Ammon's horn (tissue), 1 donor: ENCODE data around the gene COL4A1.

ENCODE experiments used
- DNase-seq: peaks from one replicate; pipeline ENCODE4 v3.0.0-alpha.2; 2016; ENCODE audit warnings: low spot score

Gene COL4A1

DNA sequence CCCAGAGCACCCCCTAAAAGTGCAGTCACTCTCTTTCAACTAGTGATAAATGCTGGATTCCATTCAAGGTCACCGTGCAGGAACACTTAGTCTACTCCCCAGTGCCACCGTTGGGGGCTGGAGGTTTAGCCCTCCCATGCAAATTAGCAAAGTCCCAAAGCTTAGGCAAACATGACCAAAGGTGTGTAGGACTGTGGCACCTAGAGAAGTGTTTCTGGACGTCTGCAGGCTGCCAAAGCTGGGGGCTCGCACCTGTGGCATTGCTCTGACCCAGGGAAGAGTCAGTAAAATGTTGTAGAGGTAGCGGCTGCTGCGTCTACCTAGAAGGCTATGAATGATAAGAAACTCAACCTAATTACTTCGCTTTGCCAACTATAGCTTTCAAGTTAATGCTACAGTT is 13.9 kb downstream of the COL4A1 start:
- no peak for DNase-seq

DNA sequence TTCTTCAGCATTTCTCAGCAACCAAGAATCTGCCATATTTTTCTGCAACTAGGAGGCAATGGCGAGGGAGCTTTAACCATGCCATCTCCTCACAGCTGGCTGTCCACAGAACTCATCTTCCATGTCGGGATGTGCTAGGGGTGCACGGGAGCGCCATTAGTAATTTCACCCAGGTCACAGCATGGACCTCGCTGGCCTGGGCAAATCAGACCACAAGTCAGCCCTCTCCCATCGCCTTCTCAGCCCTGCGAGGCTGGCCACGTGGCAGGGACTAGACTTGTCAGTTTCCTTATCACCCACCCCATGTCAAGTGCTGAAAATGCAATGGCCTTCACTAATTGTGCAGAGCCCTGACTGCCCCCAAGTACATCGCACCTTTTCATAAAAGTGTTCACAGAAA is 15.7 kb downstream of the COL4A1 start:
- no peak for DNase-seq

DNA sequence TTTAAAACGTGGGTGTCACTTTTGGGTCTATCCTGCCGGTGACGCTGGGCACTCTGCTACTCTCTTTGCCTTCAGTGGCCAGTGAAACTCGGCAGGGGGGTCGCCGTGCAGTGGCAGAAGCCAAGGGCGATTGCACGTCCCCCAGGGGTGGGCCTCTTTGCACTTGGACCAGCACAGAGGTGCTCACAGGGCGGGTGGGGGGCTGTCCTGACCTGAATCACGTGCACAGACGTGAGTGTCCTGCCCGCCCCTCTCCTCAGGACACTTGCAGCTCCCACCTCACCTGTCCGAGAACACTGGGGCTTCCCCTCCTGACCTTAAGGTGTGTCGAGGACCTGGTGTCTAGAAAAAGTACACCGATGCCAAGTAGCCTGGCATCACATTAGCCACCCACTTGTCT is 16.1 kb downstream of the COL4A1 start:
- DNase-seq = no peak

- DNase-seq = no peak
These were observed 16.8 kb downstream of the COL4A1 start for GRCh38 chr13:110290153-110290552.

GRCh38 chr13:110289661-110290060 is 17.3 kb downstream of the COL4A1 start:
- no peak for DNase-seq

GRCh38 chr13:110289174-110289573 is 17.8 kb downstream of the COL4A1 start:
- DNase-seq = no peak

GRCh38 chr13:110286833-110287819 is 19.8 kb downstream of the COL4A1 start:
- no peak for DNase-seq

- DNase-seq = no peak
These were observed 20.7 kb downstream of the COL4A1 start for GRCh38 chr13:110285991-110286832.

DNA sequence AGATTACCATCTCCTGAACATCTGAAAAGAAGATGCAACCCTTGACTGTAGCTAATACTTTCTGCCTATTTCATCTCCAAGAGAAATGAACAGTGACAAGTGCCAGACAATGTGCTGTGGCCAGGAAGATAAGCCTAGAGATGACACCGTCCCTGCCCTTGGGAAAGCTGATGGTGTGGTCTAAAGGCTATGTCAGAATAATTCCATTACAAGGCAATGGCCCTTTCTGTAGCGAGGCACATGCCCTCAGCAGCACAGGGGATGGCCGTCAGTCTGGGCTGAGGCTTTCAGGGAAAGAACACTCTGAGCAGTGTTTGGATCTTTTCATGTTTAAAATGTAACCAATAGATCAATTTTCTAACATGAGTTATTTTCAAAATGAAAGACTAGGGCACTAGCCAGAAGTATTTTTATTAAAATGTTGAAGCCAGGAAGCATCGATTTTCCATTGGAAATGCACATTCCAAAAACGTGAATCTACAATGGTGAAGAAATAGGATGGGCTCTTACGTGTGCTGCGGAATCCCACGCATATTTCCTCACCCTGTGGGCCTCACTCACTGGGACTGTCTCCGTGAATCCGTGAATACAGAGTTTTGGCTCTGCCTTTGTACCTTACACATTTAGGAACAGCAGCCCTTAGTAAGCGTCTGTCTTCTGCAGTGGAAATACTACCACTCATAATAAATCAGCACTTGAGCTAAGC is 22.0 kb downstream of the COL4A1 start:
- no peak for DNase-seq

GRCh38 chr13:110283736-110284517 is 23.0 kb downstream of the COL4A1 start:
- no peak for DNase-seq

GRCh38 chr13:110282316-110282841 is 24.6 kb downstream of the COL4A1 start:
- no peak for DNase-seq

GRCh38 chr13:110281736-110282135 is 25.2 kb downstream of the COL4A1 start:
- no peak for DNase-seq

DNA sequence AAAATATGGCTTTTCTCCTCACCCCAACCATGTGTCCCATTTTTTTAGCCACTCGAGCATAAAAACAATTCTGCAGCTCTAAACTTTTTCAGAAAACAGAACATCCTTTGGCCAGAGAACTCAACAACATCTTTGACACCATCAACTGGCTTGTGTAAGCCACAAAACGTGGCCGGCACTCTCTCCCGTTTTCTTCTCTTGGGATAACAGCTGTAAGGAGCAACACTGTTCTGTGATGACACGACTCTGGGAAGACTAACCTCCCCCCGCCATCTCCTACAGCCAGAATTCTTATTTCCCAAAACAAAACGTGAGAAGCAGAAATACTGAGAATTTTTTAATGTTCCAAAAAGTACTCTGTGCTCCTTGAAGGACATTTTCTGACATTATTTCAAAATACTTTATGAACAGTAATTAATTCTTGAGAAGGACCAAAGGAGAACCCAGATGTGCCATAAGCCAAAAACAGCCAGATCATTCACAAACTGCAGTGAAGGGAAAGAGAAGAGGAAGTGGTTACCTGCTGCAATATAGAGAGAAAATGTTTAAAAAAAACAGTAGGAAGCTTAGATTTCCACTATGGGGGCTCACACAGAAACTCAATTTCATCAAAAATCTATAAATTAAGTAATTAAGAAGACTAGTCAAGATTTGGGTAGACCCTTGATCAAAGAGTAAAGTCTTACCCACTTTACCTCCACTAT is 25.8 kb downstream of the COL4A1 start:
- DNase-seq = no peak

- no peak for DNase-seq
These were observed 26.6 kb downstream of the COL4A1 start for GRCh38 chr13:110280231-110280813.

- DNase-seq = no peak
These were observed 27.3 kb downstream of the COL4A1 start for GRCh38 chr13:110279684-110280083.

GRCh38 chr13:110278859-110279258 is 28.1 kb downstream of the COL4A1 start:
- no peak for DNase-seq

DNA sequence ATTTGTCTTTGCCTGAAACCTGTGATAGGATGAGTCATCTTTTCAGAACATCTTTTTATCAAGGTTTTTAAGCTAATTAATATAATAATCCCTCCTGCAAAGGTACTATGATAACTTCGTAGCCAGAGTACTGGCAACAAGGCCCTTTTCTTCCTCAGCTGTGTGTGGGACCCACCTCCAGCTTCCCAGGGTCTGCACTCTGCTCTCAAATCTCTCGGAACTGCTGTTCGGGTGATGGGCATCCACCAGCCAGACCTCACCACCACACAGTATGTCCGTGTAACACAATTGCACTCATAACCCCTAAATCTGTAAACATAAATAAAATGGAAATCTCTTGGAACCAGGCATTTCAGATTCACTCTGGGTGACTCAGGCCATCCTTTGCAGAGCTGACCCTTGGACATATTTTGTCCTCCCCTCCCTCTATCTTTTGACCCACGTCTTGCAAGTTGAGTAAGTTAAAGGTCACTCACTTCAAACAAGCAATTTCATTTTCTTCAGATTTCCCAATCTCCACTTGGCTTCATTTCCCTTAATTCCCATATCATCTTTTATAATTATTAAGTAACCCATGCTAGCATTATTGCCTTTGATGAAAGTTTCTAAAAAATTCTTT is 29.5 kb downstream of the COL4A1 start:
- DNase-seq = no peak

DNA sequence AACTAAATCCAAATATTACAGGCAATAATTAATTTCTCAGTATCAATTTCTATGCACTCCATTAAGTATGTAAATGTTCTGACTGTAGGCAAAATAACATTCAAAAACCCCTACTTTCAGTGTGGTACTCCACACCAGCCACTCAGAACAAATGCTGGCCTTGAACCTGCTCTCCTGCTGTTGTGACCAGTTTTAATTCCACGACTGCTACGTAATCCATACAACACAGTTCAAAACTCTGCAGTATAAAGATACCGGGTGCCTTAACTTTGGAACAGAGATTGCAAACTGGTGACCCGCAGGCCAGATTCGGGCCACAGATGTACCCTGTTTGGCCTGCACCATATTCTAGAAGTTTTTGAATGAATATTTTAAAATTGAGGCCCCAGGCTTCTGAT is 30.4 kb downstream of the COL4A1 start:
- DNase-seq = no peak

DNA sequence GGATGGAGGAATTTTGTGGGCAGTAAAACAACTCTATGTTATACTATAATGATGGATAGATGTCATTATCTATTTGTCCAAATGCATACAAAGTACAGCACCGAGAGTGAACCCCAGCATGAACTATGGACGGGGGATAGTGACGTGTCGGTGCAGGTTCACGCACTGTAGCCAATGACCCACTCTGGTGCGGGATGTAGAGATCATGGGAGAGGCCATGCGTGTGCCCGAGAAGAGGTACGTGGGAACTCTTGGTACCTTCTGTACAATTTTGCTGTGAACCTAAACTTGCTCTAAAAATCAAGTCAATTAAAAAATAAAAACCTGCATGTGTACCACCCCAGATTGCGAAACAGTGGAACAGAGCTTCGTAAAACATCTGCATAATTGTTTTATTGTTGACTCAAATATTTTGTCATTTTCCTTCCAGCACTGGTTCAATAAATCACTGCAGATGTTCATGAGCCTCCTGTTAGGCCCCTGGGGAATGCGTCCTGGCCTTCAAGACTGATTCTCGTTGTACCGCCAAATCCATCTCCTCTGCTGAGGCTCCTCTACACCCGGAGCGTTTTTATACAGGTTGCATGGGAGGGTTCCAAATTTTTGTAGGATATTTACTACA is 30.9 kb downstream of the COL4A1 start:
- no peak for DNase-seq
